ENCODE results near the gene ZNF813. TPM values are rescaled to one million over a fixed set of nuclear protein-coding genes. Genes with fewer than 3 reads are reported as not detected.

Gene ZNF813
- total and polyA plus RNA-seq, 2 donors from 2014 or later = 1.2 to 5.1 TPM

- intact Hi-C loops (cut with DNase I) = no loop called here
- FAIRE-seq = no peak
These were observed 40.2 kb downstream of the ZNF813 start for GRCh38 chr19:53507523-53508442.

GRCh38 chr19:53509443-53509842 lies 41.9 kb downstream of the ZNF813 start:
- TF ChIP-seq CTCF (IDR thresholded peaks at IDR 0.05; ENCODE audit: borderline replicate concordance, extremely low read depth, insufficient read depth) = no peak
- H3K9ac ChIP-seq (ENCODE audit: low read length in 3 of 3) = no peak overlapping the region
- no peaks in the 10 kb centered on the region for H3K9me3 ChIP-seq (ENCODE audit: control insufficient read depth in 2 of 3, insufficient read depth in 1 of 3, low read length in 3 of 3)
- no peaks in the 10 kb centered on the region for H3K27me3 ChIP-seq (ENCODE audit: control insufficient read depth, insufficient read depth, low read length)
- intact Hi-C loops (cut with DNase I) = no loop called here
- H3K4me1 ChIP-seq (ENCODE audit: control insufficient read depth in 2 of 3, insufficient read depth in 2 of 3, low read depth in 1 of 3, low read length in 3 of 3) = peaks cover 0 to 2% (median 0%) of the 10 kb centered on the region in 3 donors
- DNase-seq = no peak
- no peak overlapping the region for H3K4me3 ChIP-seq (ENCODE audit: low read length in 3 of 3)
- no peak for FAIRE-seq
- no peaks in the 10 kb centered on the region for H3K36me3 ChIP-seq (ENCODE audit: control insufficient read depth in 2 of 3, insufficient read depth in 3 of 3, low read length in 3 of 3)
- no peak overlapping the region for H3K27ac ChIP-seq (ENCODE audit: low read depth in 2 of 2, low read length in 2 of 2)

More at GRCh38 chr19:53507523-53508442, 40.2 kb downstream of the ZNF813 start:
- H3K9ac ChIP-seq (ENCODE audit: low read length in 3 of 3) = no peak overlapping the region
- H3K4me3 ChIP-seq (ENCODE audit: low read length in 3 of 3) = no peak overlapping the region
- no peak overlapping the region for H3K27ac ChIP-seq (ENCODE audit: low read depth in 2 of 2, low read length in 2 of 2)
- H3K27me3 ChIP-seq (ENCODE audit: control insufficient read depth, insufficient read depth, low read length) = no peaks in the 10 kb centered on the region
- no peaks in the 10 kb centered on the region for H3K36me3 ChIP-seq (ENCODE audit: control insufficient read depth in 2 of 3, insufficient read depth in 3 of 3, low read length in 3 of 3)
- peak in 4 of 5 donors; percentile 79 to 87 (median 82) for DNase-seq
- H3K9me3 ChIP-seq (ENCODE audit: control insufficient read depth in 2 of 3, insufficient read depth in 1 of 3, low read length in 3 of 3) = no peaks in the 10 kb centered on the region
- TF ChIP-seq CTCF (IDR thresholded peaks at IDR 0.05; ENCODE audit: borderline replicate concordance, extremely low read depth, insufficient read depth) = no peak
- H3K4me1 ChIP-seq (ENCODE audit: control insufficient read depth in 2 of 3, insufficient read depth in 2 of 3, low read depth in 1 of 3, low read length in 3 of 3) = peaks cover 0 to 2% (median 0%) of the 10 kb centered on the region in 3 donors

- no peak for TF ChIP-seq CTCF (IDR thresholded peaks at IDR 0.05; ENCODE audit: borderline replicate concordance, extremely low read depth, insufficient read depth)
- no peaks in the 10 kb centered on the region for H3K27me3 ChIP-seq (ENCODE audit: control insufficient read depth, insufficient read depth, low read length)
- DNase-seq (no peak), FAIRE-seq (no peak)
- H3K4me3 ChIP-seq (ENCODE audit: low read length in 3 of 3) = no peak overlapping the region
- H3K27ac ChIP-seq (ENCODE audit: low read depth in 2 of 2, low read length in 2 of 2) = no peak overlapping the region
- H3K9me3 ChIP-seq (ENCODE audit: control insufficient read depth in 2 of 3, insufficient read depth in 1 of 3, low read length in 3 of 3) = no peaks in the 10 kb centered on the region
- H3K9ac ChIP-seq (ENCODE audit: low read length in 3 of 3) = no peak overlapping the region
- peaks cover 0 to 2% (median 0%) of the 10 kb centered on the region in 3 donors for H3K4me1 ChIP-seq (ENCODE audit: control insufficient read depth in 2 of 3, insufficient read depth in 2 of 3, low read depth in 1 of 3, low read length in 3 of 3)
- H3K36me3 ChIP-seq (ENCODE audit: control insufficient read depth in 2 of 3, insufficient read depth in 3 of 3, low read length in 3 of 3) = no peaks in the 10 kb centered on the region
- intact Hi-C loops (cut with DNase I) = no loop called here
These were observed 42.3 kb downstream of the ZNF813 start for GRCh38 chr19:53509845-53510244.
